ENCODE measurements around the gene CEP20. TPM values are rescaled to one million over a fixed set of nuclear protein-coding genes. Genes with fewer than 3 reads are reported as not detected.

The CEP20 gene
- total and polyA plus RNA-seq, 10 of the 15 experiments (the other 5 are each of a cell fraction or from before 2014, with no cell fraction given), result 33.4 to 57.8 (median 52.6) TPM

GRCh38 chr16:15835136-15835878 is 53.1 kb downstream of the CEP20 start:
- ChIA-PET RAD21 (ENCODE audit: unreplicated experiment) (interaction anchor here (0.6 to 1.0 kb wide), 2 partner anchors 184 to 190 kb away, joined by 3 read pairs; no protein-coding TSS in a partner anchor), SMC1A (ENCODE audit: uncharacterized antibody, unreplicated experiment) (interaction anchor here (1.2 kb wide), 1 partner anchor 28 kb away, joined by 3 read pairs; no protein-coding TSS in a partner anchor)
- BruUV-seq (replicated peaks), result no TSS peak
- TF ChIP-seq RUNX3 (IDR thresholded peaks at IDR 0.05; ENCODE audit: low read length) (peak; percentile 69), TARDBP (IDR thresholded peaks at IDR 0.05; ENCODE audit: borderline replicate concordance) (no peak), ZBTB40 (IDR thresholded peaks at IDR 0.05; ENCODE audit: borderline replicate concordance) (no peak), CEBPZ (IDR thresholded peaks at IDR 0.05; ENCODE audit: low read depth, low read length) (no peak), MEF2A (IDR thresholded peaks at IDR 0.05; ENCODE audit: insufficient read depth, low read depth, low read length) (0 out of 2 replicates have a peak, but pooled peaks have one; percentile 55), ZSCAN29 (IDR thresholded peaks at IDR 0.05) (no peak), ZBTB4 (CRISPR knock-in tag; IDR thresholded peaks at IDR 0.05) (no peak), EGR1 (IDR thresholded peaks at IDR 0.05; ENCODE audit: borderline replicate concordance in 1 of 2, low read depth in 2 of 2, low read length in 2 of 2) (no peak)

More at GRCh38 chr16:15835136-15835878, 53.1 kb downstream of the CEP20 start:
- no peaks in the 10 kb centered on the region for H3K79me2 ChIP-seq (ENCODE audit: control insufficient read depth, insufficient read depth, low read length)
- no peak overlapping the region for H3K4me3 ChIP-seq
- no peak overlapping the region for H2AFZ ChIP-seq (ENCODE audit: control insufficient read depth, low read depth, low read length)
- H3K4me2 ChIP-seq (ENCODE audit: control insufficient read depth, insufficient read depth), result peak overlapping the region; percentile 33; the same call in 1 of the 2 replicates
- H4K20me1 ChIP-seq (ENCODE audit: control insufficient read depth, insufficient read depth), result no peaks in the 10 kb centered on the region
- H3K27me3 ChIP-seq (replicated peaks in 1 of 2; ENCODE audit: control insufficient read depth in 2 of 2, insufficient read depth in 2 of 2, low read length in 1 of 2), result no peaks in the 10 kb centered on the region
- ChIA-PET POLR2A (interaction anchor here (0.6 kb wide), 1 partner anchor 18 kb away, joined by 3 read pairs; no protein-coding TSS in a partner anchor), CTCF (interaction anchor here (0.7 kb wide), 1 partner anchor 199 kb away, joined by 3 read pairs; no protein-coding TSS in a partner anchor)
- no peak overlapping the region for H3K9ac ChIP-seq (ENCODE audit: control insufficient read depth, insufficient read depth, low read length)
- in situ Hi-C loops (cut with MboI), result no loop called here
- H3K9me3 ChIP-seq (replicated peaks; ENCODE audit: control insufficient read depth, insufficient read depth, low read length), result no peaks in the 10 kb centered on the region
- peaks cover 5% of the 10 kb centered on the region; the same call in 1 of the 2 replicates for H3K4me1 ChIP-seq (ENCODE audit: control insufficient read depth, insufficient read depth, low read length)
- intact Hi-C loops (cut with micrococcal nuclease; ENCODE audit: unreplicated experiment), result no loop called here
- 5% methylated on average over 2 of the region's 2 CpGs for WGBS (ENCODE audit: insufficient coverage, insufficient replicate concordance, low lambda C conversion rate, missing lambda C conversion rate)
- no peak overlapping the region for H3K27ac ChIP-seq (ENCODE audit: control insufficient read depth, insufficient read depth)
- ATAC-seq, result peak; percentile 71
- no peaks in the 10 kb centered on the region for H3K36me3 ChIP-seq (ENCODE audit: control insufficient read depth in 2 of 2, insufficient read depth in 2 of 2, low read length in 1 of 2)
- DNase-seq (ENCODE audit: low read depth, low spot score), result peak; percentile 37
- no peak for FAIRE-seq
